Activated T-helper 1 cell treated with anti-CD3 and anti-CD28 coated beads, Interleukin-12 subunit alpha, Interleukin-12 subunit beta, Interleukin-2, Interleukin-4 antibody, amounts not matched to agents 30 ng/mL and 10 ng/mL and 1 ng/mL, durations not matched to agents 14 hours and 24 hours and 36 hours (primary cell): ENCODE results near the gene FBXO47. TPM values are rescaled to one million over a fixed set of nuclear protein-coding genes. Genes with fewer than 3 reads are reported as not detected.
A peak's percentile ranks its signal among the peaks of the same experiment; 100 is the strongest.

Experiments
- DNase-seq: peaks from one replicate; pipeline ENCODE4 v3.0.0; 2021; ENCODE audit warnings: low spot score
- H3K27ac Mint-ChIP-seq: one replicate; pipeline ENCODE4 v1.8.0; 2021; ENCODE audit warnings: mild to moderate bottlenecking, mixed read lengths
- H3K27me3 Mint-ChIP-seq: one replicate; pipeline ENCODE4 v1.8.0; 2022; ENCODE audit warnings: mild to moderate bottlenecking, moderate library complexity, mixed read lengths; ENCODE audit not compliant: insufficient read depth
- H3K36me3 Mint-ChIP-seq: one replicate; pipeline ENCODE4 v1.8.0; 2021; ENCODE audit warnings: low read depth, mixed read lengths
- H3K4me1 Mint-ChIP-seq: one replicate; pipeline ENCODE4 v1.8.0; 2021; ENCODE audit warnings: low read depth, mixed read lengths
- H3K4me3 Mint-ChIP-seq: one replicate; pipeline ENCODE4 v1.8.0; 2021; ENCODE audit warnings: mild to moderate bottlenecking, moderate library complexity, mixed read lengths
- H3K9me3 Mint-ChIP-seq: one replicate; pipeline ENCODE4 v1.8.0; 2021; ENCODE audit warnings: mixed read lengths
- intact Hi-C: fragments of 100-400 bp; cut with micrococcal nuclease; formaldehyde crosslinking; loops from one replicate; pipeline ENCODE4 v1.15.1; 2024
- total RNA-seq: library from RNA; stranded (reverse); gene quantifications from 2 replicates; pipeline ENCODE4 v1.2.3, GENCODE V29; 2022

Gene FBXO47
- total RNA-seq, result 0.08 TPM in 1 of 2 replicates, not detected in the other

GRCh38 chr17:38967290-38967738 is at the start of gene FBXO47:
Gene FBXO47, minus strand, starts transcription at chr17:38967403. Its CDS starts 4,378 bp downstream, at chr17:38963025.
- Mint-ChIP-seq H3K36me3 (no peaks in the 10 kb centered on the region), H3K9me3 (no peaks in the 10 kb centered on the region), H3K4me3 (peak within 1 kb of the TSS; percentile 78), H3K27me3 (peaks cover 11% of the 10 kb centered on the region), H3K4me1 (peaks cover 11% of the 10 kb centered on the region), H3K27ac (peak within 1 kb of the TSS; percentile 65)
- DNase-seq, result peak; percentile 72
- intact Hi-C loops, result loop anchor here (5.0 kb wide), 3 partner anchors 95 to 615 kb away; partner anchors contain the start of genes LASP1, RPL23 and SOCS7

GRCh38 chr17:39016193-39017153 is 49.3 kb upstream of the FBXO47 start:
- intact Hi-C loops, result no loop called here

GRCh38 chr17:39015546-39015935 is 48.3 kb upstream of the FBXO47 start:
- Mint-ChIP-seq H3K27ac (no peak overlapping the region), H3K4me1 (peaks cover 27% of the 10 kb centered on the region), H3K9me3 (no peaks in the 10 kb centered on the region), H3K36me3 (peaks cover 4% of the 10 kb centered on the region), H3K27me3 (no peaks in the 10 kb centered on the region), H3K4me3 (no peak overlapping the region)
- intact Hi-C loops, result no loop called here
- DNase-seq, result no peak

More at GRCh38 chr17:39016193-39017153, 49.3 kb upstream of the FBXO47 start:
- no peak for DNase-seq
- H3K4me3 Mint-ChIP-seq, result peak overlapping the region; percentile 20
- H3K27ac Mint-ChIP-seq, result no peak overlapping the region
- no peaks in the 10 kb centered on the region for H3K27me3 Mint-ChIP-seq
- peaks cover 4% of the 10 kb centered on the region for H3K36me3 Mint-ChIP-seq
- no peaks in the 10 kb centered on the region for H3K9me3 Mint-ChIP-seq
- peaks cover 27% of the 10 kb centered on the region for H3K4me1 Mint-ChIP-seq

- Mint-ChIP-seq H3K4me3 (no peak overlapping the region), H3K27ac (no peak overlapping the region), H3K36me3 (peaks cover 4% of the 10 kb centered on the region), H3K27me3 (no peaks in the 10 kb centered on the region), H3K4me1 (peaks cover 27% of the 10 kb centered on the region), H3K9me3 (no peaks in the 10 kb centered on the region)
- no peak for DNase-seq
- intact Hi-C loops, result no loop called here
Observed at GRCh38 chr17:39014795-39015545, 47.8 kb upstream of the FBXO47 start.

GRCh38 chr17:39014044-39014794 is 47.0 kb upstream of the FBXO47 start:
- no peak for DNase-seq
- intact Hi-C loops, result no loop called here

GRCh38 chr17:39012725-39013124 is 45.5 kb upstream of the FBXO47 start:
- peaks cover 14% of the 10 kb centered on the region for H3K4me1 Mint-ChIP-seq

More at GRCh38 chr17:39014044-39014794, 47.0 kb upstream of the FBXO47 start:
- no peak overlapping the region for H3K27ac Mint-ChIP-seq
- no peak overlapping the region for H3K4me3 Mint-ChIP-seq
- peaks cover 27% of the 10 kb centered on the region for H3K4me1 Mint-ChIP-seq
- no peaks in the 10 kb centered on the region for H3K9me3 Mint-ChIP-seq
- peaks cover 4% of the 10 kb centered on the region for H3K36me3 Mint-ChIP-seq
- no peaks in the 10 kb centered on the region for H3K27me3 Mint-ChIP-seq

GRCh38 chr17:39011907-39012468 is 44.8 kb upstream of the FBXO47 start:
- DNase-seq, result no peak
- intact Hi-C loops, result no loop called here
- no peaks in the 10 kb centered on the region for H3K9me3 Mint-ChIP-seq
- no peaks in the 10 kb centered on the region for H3K27me3 Mint-ChIP-seq
- no peaks in the 10 kb centered on the region for H3K36me3 Mint-ChIP-seq
- no peak overlapping the region for H3K27ac Mint-ChIP-seq
- H3K4me1 Mint-ChIP-seq, result peaks cover 8% of the 10 kb centered on the region
- no peak overlapping the region for H3K4me3 Mint-ChIP-seq

More at GRCh38 chr17:39012725-39013124, 45.5 kb upstream of the FBXO47 start:
- Mint-ChIP-seq H3K9me3 (no peaks in the 10 kb centered on the region), H3K36me3 (no peaks in the 10 kb centered on the region), H3K27me3 (no peaks in the 10 kb centered on the region), H3K4me3 (no peak overlapping the region), H3K27ac (no peak overlapping the region)
- no peak for DNase-seq
- intact Hi-C loops, result no loop called here

- no peaks in the 10 kb centered on the region for H3K9me3 Mint-ChIP-seq
- H3K4me1 Mint-ChIP-seq, result no peaks in the 10 kb centered on the region
- no peaks in the 10 kb centered on the region for H3K36me3 Mint-ChIP-seq
- intact Hi-C loops, result no loop called here
- no peak for DNase-seq
- H3K27me3 Mint-ChIP-seq, result peaks cover 2% of the 10 kb centered on the region
- no peak overlapping the region for H3K27ac Mint-ChIP-seq
- no peak overlapping the region for H3K4me3 Mint-ChIP-seq
Observed at GRCh38 chr17:39009581-39010001, 42.4 kb upstream of the FBXO47 start.

- DNase-seq, result no peak
- Mint-ChIP-seq H3K27me3 (peaks cover 2% of the 10 kb centered on the region), H3K4me3 (no peak overlapping the region), H3K36me3 (no peaks in the 10 kb centered on the region), H3K27ac (no peak overlapping the region), H3K4me1 (no peaks in the 10 kb centered on the region), H3K9me3 (no peaks in the 10 kb centered on the region)
- intact Hi-C loops, result no loop called here
Observed at GRCh38 chr17:39008633-39009032, 41.4 kb upstream of the FBXO47 start.

GRCh38 chr17:39002991-39003715 is 36.0 kb upstream of the FBXO47 start:
- H3K4me1 Mint-ChIP-seq, result peaks cover 21% of the 10 kb centered on the region
- H3K4me3 Mint-ChIP-seq, result peak overlapping the region; percentile 37
- intact Hi-C loops, result no loop called here

GRCh38 chr17:39001703-39002637 is 34.8 kb upstream of the FBXO47 start:
- peaks cover 9% of the 10 kb centered on the region for H3K27me3 Mint-ChIP-seq
- peaks cover 21% of the 10 kb centered on the region for H3K4me1 Mint-ChIP-seq
- peaks cover 2% of the 10 kb centered on the region for H3K36me3 Mint-ChIP-seq
- H3K4me3 Mint-ChIP-seq, result no peak overlapping the region
- no peak overlapping the region for H3K27ac Mint-ChIP-seq
- intact Hi-C loops, result no loop called here
- H3K9me3 Mint-ChIP-seq, result peaks cover 17% of the 10 kb centered on the region
- no peak for DNase-seq

More at GRCh38 chr17:39002991-39003715, 36.0 kb upstream of the FBXO47 start:
- no peak for DNase-seq
- Mint-ChIP-seq H3K27ac (peak overlapping the region; percentile 4), H3K36me3 (peaks cover 2% of the 10 kb centered on the region), H3K9me3 (peaks cover 7% of the 10 kb centered on the region), H3K27me3 (peaks cover 9% of the 10 kb centered on the region)
